ENCODE measurements around the gene OBI1.

Gene OBI1, protein sequence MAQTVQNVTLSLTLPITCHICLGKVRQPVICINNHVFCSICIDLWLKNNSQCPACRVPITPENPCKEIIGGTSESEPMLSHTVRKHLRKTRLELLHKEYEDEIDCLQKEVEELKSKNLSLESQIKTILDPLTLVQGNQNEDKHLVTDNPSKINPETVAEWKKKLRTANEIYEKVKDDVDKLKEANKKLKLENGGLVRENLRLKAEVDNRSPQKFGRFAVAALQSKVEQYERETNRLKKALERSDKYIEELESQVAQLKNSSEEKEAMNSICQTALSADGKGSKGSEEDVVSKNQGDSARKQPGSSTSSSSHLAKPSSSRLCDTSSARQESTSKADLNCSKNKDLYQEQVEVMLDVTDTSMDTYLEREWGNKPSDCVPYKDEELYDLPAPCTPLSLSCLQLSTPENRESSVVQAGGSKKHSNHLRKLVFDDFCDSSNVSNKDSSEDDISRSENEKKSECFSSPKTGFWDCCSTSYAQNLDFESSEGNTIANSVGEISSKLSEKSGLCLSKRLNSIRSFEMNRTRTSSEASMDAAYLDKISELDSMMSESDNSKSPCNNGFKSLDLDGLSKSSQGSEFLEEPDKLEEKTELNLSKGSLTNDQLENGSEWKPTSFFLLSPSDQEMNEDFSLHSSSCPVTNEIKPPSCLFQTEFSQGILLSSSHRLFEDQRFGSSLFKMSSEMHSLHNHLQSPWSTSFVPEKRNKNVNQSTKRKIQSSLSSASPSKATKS

GRCh38 chr13:78658630-78659449 lies at the start of gene OBI1:
TSS of gene OBI1 (minus strand) at chr13:78659155. CDS start at chr13:78659120, 35 bp downstream.
- in situ Hi-C loops (cut with MboI; ENCODE audit: low sequenced_read_pairs) = no loop called here

DNA sequence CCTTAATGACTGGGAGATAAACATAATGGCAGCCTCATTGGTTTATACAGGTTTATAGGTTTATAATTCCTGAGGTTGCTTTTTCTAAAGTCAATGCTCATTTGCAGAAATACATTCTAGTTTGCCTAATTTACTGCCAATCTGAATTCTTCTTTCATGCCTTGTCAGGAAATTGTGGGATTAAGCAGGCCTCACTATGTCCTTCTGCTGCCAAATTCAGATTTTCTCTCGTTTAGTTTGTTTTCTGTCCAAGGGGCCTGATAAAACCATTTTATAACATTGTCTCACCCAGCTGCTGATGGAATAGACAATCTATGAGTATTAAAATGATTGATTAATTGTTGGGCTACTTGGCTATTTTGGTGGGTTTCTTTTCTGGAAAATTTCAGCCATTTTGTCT lies 42.4 kb upstream of the OBI1 start:
- in situ Hi-C loops (cut with MboI; ENCODE audit: low sequenced_read_pairs) = no loop called here

GRCh38 chr13:78700121-78700910 lies 41.4 kb upstream of the OBI1 start:
- in situ Hi-C loops (cut with MboI; ENCODE audit: low sequenced_read_pairs) = no loop called here

- in situ Hi-C loops (cut with MboI; ENCODE audit: low sequenced_read_pairs) = no loop called here
These were observed 30.1 kb upstream of the OBI1 start for GRCh38 chr13:78689011-78689410.

DNA sequence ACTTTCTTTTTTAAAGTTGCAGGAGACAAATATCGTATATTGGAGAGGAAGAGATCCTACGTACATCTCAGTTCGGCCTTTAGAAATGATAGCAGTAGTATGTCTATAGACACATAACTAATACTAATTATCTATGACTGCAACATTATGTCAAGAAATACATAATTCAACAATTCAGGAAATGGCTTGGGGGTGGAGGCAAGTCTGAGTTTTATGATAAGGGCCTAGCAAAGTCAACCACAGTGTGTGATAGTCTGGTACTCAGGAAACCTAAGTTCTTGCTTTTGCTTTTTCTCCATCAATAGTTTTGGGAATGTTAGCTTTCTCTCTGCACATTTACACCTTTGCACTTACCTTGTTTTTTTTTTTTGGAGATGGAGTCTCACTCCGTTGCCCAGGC lies 27.5 kb upstream of the OBI1 start:
- in situ Hi-C loops (cut with MboI; ENCODE audit: low sequenced_read_pairs) = no loop called here

DNA sequence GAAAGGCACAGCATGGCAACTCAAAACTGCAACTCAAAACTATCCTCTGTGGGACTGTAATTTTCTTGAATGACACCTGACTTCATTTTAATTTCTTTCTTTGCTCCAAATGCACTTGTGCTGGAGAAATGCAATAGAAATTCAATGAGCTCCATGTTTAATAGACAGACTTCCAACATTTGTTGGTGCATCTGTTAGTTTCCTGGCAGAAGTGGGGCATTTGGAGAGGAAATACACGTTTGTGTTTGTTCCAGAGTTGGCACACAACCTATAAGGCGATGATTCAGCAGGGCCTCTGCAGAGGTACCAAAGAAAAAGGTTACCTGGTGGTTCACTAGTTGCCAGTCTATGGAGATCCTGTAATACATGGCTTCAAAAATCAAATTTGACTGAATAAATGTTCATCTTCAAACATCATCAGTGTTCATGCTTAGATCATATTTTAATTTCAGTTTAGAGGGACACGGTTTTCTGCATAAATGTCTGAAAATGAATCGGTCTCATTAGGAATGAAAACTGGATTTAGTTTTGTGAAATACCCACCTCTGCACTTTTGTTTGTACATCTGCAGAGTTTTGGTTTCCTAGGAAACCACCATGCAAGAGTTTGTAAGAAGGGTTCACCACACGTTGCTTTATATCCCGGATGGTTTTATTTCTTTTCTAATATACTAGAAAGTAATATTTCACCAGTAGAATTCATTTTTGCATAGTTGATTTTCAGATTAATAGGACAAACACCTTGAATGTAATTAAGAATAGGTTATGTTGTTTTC lies 21.8 kb upstream of the OBI1 start:
- in situ Hi-C loops (cut with MboI; ENCODE audit: low sequenced_read_pairs) = no loop called here

DNA sequence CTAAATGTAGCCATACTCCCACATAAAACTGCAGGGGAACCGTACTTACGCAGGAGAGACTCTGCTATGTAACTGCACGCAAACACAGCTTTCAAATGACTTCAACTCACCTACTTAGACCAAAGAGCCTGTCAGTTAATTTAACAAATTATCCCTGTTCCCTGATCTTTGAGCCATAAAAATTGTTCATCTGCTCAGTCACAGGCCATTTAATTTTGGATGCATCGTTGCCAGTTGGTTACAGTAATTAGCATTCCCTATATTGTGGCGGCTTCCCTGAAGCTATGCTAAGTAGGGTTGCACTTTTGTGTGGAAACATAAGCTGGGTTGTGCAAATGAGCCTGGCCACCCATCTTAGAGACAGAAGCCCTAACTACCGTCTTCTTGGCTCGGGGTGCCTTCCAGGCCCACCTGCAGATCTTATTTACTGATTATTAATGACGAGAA lies 21.2 kb upstream of the OBI1 start:
- in situ Hi-C loops (cut with MboI; ENCODE audit: low sequenced_read_pairs) = no loop called here

DNA sequence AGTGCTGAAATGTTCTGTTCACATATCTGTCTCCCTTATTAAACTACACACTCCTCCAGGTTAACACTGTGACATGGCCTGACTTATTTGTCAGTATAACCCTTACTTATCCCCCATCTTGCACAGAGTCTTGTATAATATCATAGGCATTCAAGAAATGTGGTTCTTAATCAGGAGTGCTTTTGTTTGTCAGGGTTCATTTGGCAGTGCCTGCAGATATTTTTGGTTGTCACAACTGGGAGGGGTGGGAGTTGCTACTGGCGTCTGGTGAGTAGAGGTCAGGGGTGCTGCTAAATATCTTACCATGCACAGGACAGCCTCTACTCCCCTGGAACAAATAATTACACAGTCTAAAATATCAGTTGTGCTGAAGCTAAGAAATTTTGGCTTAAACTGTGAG lies 20.4 kb upstream of the OBI1 start:
- in situ Hi-C loops (cut with MboI; ENCODE audit: low sequenced_read_pairs) = no loop called here

- in situ Hi-C loops (cut with MboI; ENCODE audit: low sequenced_read_pairs) = no loop called here
These were observed 16.2 kb upstream of the OBI1 start for GRCh38 chr13:78675112-78675511.

DNA sequence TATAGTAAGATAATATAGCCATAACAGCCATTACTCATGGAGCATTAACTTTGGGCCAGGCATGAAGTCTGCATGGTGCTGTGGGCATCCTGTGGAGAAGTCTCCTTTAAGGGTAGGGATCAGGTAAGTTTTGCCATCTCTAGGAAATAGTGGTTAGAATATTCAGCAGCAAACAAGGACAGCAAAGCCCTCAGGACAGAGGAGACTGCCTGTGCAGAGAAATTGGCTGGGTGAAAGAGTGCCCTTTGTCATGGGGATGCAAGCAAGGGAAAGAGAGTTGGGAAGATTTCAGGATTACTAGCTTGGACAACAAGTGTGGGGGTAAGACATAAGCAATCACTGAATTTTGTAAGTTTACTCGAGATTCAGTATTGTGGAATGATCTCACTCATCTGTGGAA lies 15.7 kb upstream of the OBI1 start:
- in situ Hi-C loops (cut with MboI; ENCODE audit: low sequenced_read_pairs) = no loop called here

DNA sequence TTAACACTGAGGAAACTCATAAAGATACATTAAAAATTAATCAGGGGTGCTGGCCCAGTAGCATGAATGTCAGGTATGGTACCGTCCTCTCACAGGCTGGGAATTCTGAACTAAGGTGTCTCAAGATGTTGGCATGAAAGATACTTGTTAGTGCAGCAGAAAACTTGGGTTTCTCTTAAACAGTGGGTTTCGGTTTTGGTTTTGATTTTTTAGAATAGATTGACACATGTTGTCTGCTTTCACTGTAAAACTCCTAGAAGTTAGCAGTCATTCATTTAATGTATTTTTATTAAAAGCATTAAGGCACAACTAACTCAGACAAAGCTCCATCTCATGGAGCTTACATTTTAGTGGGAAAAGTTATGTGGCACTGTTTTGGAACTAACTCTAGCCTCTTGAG lies 3.5 kb upstream of the OBI1 start:
- in situ Hi-C loops (cut with MboI; ENCODE audit: low sequenced_read_pairs) = no loop called here

GRCh38 chr13:78660495-78660857 lies 1.5 kb upstream of the OBI1 start:
- in situ Hi-C loops (cut with MboI; ENCODE audit: low sequenced_read_pairs) = no loop called here

DNA sequence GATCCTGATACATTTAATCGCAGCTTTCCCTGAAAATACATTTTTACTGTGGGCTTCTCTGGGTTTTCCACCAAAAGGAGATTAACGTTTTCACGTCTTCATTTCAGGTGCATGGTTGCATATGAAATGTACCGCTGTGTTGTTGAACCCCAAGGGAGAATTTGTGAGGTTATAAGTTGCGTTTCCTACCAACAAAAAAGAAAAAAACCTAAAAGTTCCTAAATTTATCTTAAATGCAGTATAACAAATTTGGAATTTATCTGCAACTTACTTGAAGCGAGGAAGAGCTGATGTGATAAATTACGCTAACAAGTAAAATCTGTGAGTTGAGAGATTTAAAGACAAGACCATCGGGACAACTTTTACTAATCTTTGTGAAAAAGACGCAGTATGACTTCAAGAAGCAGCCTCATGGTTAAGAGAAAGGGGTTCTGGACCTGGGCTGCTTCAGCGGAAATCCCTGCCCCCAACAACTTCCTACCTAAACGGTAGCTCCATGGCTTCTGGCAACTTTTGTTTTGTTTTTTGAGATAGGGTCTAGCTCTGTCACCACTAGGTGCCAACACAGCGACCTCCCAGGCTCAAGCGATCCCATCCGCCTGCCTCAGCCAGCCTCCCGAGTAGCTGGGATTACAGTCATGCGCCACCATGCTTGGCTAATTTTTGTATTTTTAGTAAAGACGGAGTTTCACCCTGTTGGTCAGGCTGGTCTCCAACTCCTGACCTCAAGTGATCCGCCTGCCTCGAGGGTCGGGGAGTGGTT lies 958 bp upstream of the OBI1 start:
- in situ Hi-C loops (cut with MboI; ENCODE audit: low sequenced_read_pairs) = no loop called here

DNA sequence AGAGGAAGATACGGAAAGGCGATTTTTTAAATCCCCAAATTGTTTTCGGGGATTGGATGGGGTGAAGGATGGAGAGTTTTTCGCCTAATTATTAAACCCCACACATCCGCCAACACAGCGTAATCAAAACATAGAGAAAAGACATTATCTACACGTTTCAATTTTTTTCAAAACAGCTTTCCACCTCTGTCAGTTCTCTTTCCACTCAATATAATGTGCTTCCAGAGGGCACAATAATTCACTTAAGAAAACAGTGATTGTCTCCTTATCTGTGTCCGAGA lies 435 bp upstream of the OBI1 start:
- in situ Hi-C loops (cut with MboI; ENCODE audit: low sequenced_read_pairs) = no loop called here

DNA sequence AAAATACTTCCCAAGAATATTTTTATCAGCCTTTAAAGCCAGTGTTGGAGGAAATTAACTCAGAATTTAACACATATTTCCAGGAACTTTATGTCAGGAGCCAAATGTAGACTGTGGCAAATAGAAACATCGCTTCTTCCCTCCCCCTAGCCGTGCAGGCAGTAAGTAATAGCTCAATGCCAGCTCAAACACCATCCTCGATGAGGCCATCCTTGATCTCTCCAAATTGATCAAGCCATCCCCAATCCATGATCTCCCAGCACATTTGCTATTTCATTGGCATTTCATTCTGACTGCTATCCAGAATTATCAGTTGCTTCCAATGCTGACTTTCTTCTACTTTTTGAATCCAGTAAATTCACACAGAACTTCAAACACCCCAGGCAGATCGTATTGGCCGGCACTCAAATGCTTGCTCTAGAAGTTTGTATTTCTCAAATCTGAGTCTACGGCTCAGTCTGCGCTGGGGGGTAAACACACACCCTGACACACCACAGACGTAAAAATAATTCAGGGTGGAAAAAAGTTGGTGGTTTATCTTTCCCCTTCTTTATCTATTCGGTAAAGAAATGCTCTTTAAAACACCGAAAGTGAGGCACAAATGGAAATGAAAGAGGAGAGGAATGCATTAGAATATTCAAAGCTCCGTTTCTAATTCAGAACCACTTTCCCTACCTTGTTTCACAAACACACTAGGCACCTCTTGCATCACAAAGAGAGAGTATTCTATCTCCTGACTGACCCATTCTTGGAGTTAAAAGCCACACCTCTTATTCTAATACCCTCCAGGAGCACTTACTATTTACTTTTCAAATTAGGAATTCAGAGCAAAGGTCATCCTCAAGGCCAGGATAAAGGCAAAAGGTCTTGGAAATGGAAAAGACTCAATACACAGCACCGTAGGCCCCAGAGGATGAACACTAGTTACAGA lies 991 bp downstream of the OBI1 start:
- in situ Hi-C loops (cut with MboI; ENCODE audit: low sequenced_read_pairs) = no loop called here

DNA sequence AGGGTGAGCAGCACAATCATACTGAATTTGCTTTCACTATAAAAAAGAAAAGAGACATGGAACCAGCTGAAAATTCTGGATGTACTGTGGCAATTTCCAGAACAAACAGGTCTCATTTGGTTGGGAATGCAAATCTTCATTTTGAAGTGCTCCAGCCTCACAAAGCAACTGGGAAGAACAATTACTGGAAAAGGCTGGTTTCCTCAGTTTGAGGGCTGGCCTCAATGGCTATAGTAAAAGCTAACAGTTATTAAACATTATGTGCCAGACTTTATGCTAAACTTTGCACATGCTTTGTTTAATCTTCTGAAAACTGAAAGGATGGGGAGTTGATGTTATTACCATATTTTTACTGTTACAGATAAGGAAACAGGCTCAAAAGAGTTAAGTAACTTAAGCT lies 3.0 kb downstream of the OBI1 start:
- in situ Hi-C loops (cut with MboI; ENCODE audit: low sequenced_read_pairs) = no loop called here

DNA sequence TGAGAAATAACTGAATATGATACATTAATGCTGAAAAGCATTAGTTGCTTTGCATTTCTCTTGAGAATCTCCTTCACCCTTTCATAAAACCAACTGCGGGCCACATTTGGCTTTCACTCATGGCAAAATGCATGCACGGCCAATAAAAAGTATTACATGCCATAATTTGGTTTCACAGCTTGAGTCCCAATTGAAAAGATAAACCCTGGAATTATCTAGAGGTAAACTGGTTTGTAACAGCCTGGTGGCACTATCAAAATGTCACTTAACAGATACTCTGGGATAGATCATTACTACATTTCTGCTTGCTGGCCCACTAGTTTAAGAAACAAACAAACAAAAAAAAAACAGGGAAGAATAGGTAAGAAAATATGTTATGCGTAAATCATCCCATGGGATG lies 3.9 kb downstream of the OBI1 start:
- in situ Hi-C loops (cut with MboI; ENCODE audit: low sequenced_read_pairs) = no loop called here

DNA sequence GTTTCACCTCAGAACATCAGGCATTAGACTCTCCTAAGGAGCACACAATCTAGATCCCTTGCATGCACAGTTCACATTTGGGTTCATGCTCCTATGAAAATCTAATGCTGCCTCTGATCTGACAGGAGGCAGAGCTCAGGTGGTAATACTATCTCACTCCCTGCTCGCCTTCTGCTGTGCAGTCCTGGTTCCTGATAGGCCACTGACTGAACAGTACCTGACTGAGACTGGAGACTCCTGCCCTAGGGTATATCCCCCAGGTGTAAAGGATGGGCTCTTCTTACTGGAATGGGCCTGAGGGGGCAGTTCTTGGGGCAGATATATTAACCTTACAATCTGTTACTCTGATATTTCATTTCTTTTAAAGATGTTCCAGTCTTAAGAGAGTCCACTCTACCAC lies 6.3 kb downstream of the OBI1 start:
- in situ Hi-C loops (cut with MboI; ENCODE audit: low sequenced_read_pairs) = no loop called here

GRCh38 chr13:78650717-78651083 lies 8.3 kb downstream of the OBI1 start:
- in situ Hi-C loops (cut with MboI; ENCODE audit: low sequenced_read_pairs) = no loop called here
